DND-41 (cell line): ENCODE results near the gene CEP63.

ENCODE experiments used
- ATAC-seq: fragments of 200-7000 bp; cut with Tn5 transposase; 3 replicates; pipeline ENCODE4 v1.9.1; 2021; ENCODE audit warnings: low read depth; ENCODE audit not compliant: insufficient read depth
- DNase-seq: peaks from one replicate; pipeline ENCODE4 v3.0.0-alpha.2; 2020
- H2AFZ ChIP-seq: 2 replicates; pipeline ENCODE4 v1.6.0; 2012; ENCODE audit warnings: low read depth, low read length
- H3K27ac ChIP-seq: 2 replicates; pipeline ENCODE4 v1.5.1; 2012; ENCODE audit warnings: low read length, inconsistent platforms
- H3K27me3 ChIP-seq: fragments of 200-600 bp; sonication (generic); 2 replicates; pipeline ENCODE4 v1.6.0; 2012; ENCODE audit warnings: low read length, mild to moderate bottlenecking, inconsistent platforms; ENCODE audit not compliant: insufficient read depth, poor library complexity
- H3K36me3 ChIP-seq: 2 replicates; pipeline ENCODE4 v1.5.1; 2012; ENCODE audit warnings: low read length, inconsistent platforms; ENCODE audit not compliant: insufficient read depth
- H3K4me1 ChIP-seq: 2 replicates; pipeline ENCODE4 v1.5.1; 2012; ENCODE audit warnings: mild to moderate bottlenecking, low read length; ENCODE audit not compliant: insufficient read depth
- H3K4me2 ChIP-seq: 2 replicates; pipeline ENCODE4 v1.6.0; 2012; ENCODE audit warnings: mild to moderate bottlenecking, moderate library complexity, low read length, inconsistent platforms; ENCODE audit not compliant: insufficient read depth
- H3K4me3 ChIP-seq, 2 experiments: fragments of 200-600 bp in 1 of 2; shearing (Covaris generic) in 1 of 2; 2 replicates each; pipeline ENCODE4 v1.5.1; 2012 to 2016; ENCODE audit warnings: inconsistent platforms in 2 of 2, low read length in 2 of 2, mild to moderate bottlenecking in 2 of 2, low read depth in 1 of 2, moderate library complexity in 1 of 2
- H3K79me2 ChIP-seq: 2 replicates; pipeline ENCODE4 v1.6.0; 2012; ENCODE audit warnings: low read length, inconsistent platforms; ENCODE audit not compliant: insufficient read depth
- H3K9ac ChIP-seq: 2 replicates; pipeline ENCODE4 v1.6.0; 2012; ENCODE audit warnings: low read depth, mild to moderate bottlenecking, inconsistent platforms, low read length, moderate library complexity
- H3K9me3 ChIP-seq: 2 replicates; pipeline ENCODE4 v1.5.1; 2012; ENCODE audit warnings: low read length, moderate library complexity, mild to moderate bottlenecking, inconsistent platforms; ENCODE audit not compliant: insufficient read depth, severe bottlenecking
- H4K20me1 ChIP-seq: 2 replicates; pipeline ENCODE4 v1.6.0; 2012; ENCODE audit warnings: low read length; ENCODE audit not compliant: insufficient read depth
- CTCF ChIP-seq: IDR thresholded peaks from 2 replicates; pipeline ENCODE4 v1.5.1; 2012; ENCODE audit warnings: borderline replicate concordance, low read length, moderate library complexity, mild to moderate bottlenecking; ENCODE audit not compliant: poor library complexity, severe bottlenecking; ENCODE audit errors: extremely low read depth
- EZH2 ChIP-seq: IDR thresholded peaks from 3 replicates; pipeline ENCODE4 v1.6.1; 2012; ENCODE audit warnings: borderline replicate concordance, low read depth, mild to moderate bottlenecking, moderate library complexity, low read length, inconsistent platforms; ENCODE audit not compliant: severe bottlenecking

The CEP63 gene

GRCh38 chr3:134522541-134522940, 36.7 kb downstream of the CEP63 start:
- Histone ChIP-seq H3K27me3 (no peaks in the 10 kb centered on the region), H4K20me1 (peaks cover 6% of the 10 kb centered on the region; the same call in 1 of the 2 replicates), H3K4me3 (no peak overlapping the region), H3K9me3 (peaks cover 33% of the 10 kb centered on the region), H3K27ac (no peak overlapping the region), H2AFZ (no peak overlapping the region), H3K79me2 (peaks cover 40% of the 10 kb centered on the region), H3K36me3 (peaks cover 22% of the 10 kb centered on the region; the same call in 1 of the 2 replicates), H3K4me2 (no peak overlapping the region), H3K9ac (no peak overlapping the region), H3K4me1 (no peaks in the 10 kb centered on the region; the same call in 1 of the 2 replicates)
- ATAC-seq: no peak
- TF ChIP-seq EZH2 (no peak), CTCF (no peak)
- DNase-seq: no peak

- H3K4me3 ChIP-seq: no peak overlapping the region
- H3K36me3 ChIP-seq: peaks cover 22% of the 10 kb centered on the region; the same call in 1 of the 2 replicates
- H4K20me1 ChIP-seq: peaks cover 9% of the 10 kb centered on the region; the same call in 1 of the 2 replicates
- H3K4me1 ChIP-seq: no peaks in the 10 kb centered on the region
- no peak overlapping the region for H3K27ac ChIP-seq
- no peak overlapping the region for H3K4me2 ChIP-seq
- DNase-seq (no peak), ATAC-seq (no peak)
- H3K9ac ChIP-seq: no peak overlapping the region
- peaks cover 29% of the 10 kb centered on the region for H3K9me3 ChIP-seq
- no peak overlapping the region for H2AFZ ChIP-seq
- peaks cover 50% of the 10 kb centered on the region for H3K79me2 ChIP-seq
- TF ChIP-seq EZH2 (no peak), CTCF (no peak)
- H3K27me3 ChIP-seq: no peaks in the 10 kb centered on the region
Observed at GRCh38 chr3:134525293-134525692, 39.4 kb downstream of the CEP63 start.

GRCh38 chr3:134526319-134526718, 40.5 kb downstream of the CEP63 start:
- H3K4me1 ChIP-seq: no peaks in the 10 kb centered on the region
- H3K36me3 ChIP-seq: peaks cover 22% of the 10 kb centered on the region; the same call in 1 of the 2 replicates
- peaks cover 29% of the 10 kb centered on the region for H3K9me3 ChIP-seq
- H3K4me3 ChIP-seq: no peak overlapping the region
- no peak overlapping the region for H3K27ac ChIP-seq
- peaks cover 9% of the 10 kb centered on the region; the same call in 1 of the 2 replicates for H4K20me1 ChIP-seq
- H3K27me3 ChIP-seq: no peaks in the 10 kb centered on the region
- H3K4me2 ChIP-seq: no peak overlapping the region
- TF ChIP-seq EZH2: no peak
- TF ChIP-seq CTCF: no peak
- no peak overlapping the region for H2AFZ ChIP-seq
- no peak overlapping the region for H3K9ac ChIP-seq
- peaks cover 50% of the 10 kb centered on the region for H3K79me2 ChIP-seq
- DNase-seq: no peak
- ATAC-seq: no peak
